ENCODE data around the gene USP7. TPM values are rescaled to one million over a fixed set of nuclear protein-coding genes. Genes with fewer than 3 reads are reported as not detected.

USP7 gene
- polyA plus RNA-seq, 4 donors = 31.6 to 97.1 (median 36.0) TPM

DNA sequence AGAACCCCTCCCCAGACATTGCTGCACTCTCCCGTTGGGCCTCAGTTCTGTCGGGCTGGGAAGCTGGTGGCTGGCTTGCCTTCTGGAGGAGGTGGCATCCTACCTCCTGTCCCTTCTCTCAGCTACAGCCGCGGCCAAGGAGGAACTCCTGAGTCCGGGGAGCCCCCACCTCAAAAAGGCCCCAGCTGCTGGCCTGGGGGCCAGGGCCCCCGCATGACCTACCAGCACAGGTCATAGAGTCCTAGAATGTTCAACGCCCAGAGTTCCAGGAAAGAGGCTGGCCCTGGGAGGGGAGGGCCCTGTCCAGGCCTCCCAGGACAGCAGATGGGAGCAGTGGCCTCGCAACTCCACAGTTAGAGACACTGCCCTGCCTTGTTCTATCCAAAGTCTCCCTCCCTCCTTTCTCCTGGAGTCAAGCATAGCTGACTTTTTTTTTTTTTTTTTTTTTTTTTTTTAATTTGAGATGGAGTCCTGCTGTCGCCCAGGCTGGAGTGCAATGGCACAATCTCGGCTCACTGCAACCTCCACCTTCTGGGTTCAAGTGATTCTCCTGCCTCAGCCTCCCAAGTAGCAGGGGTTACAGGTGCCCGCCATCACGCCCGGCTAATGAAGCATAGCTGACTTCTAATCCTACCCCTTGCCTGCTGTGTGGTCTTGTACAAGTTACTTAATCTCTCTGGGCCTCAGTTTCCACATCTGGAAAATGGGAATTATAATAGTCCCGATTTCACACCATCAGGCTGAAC lies 102.0 kb downstream of the USP7 start:
- DNase-seq = peak in 1 of 2 donors; percentile 42
- Histone ChIP-seq H3K4me3 (ENCODE audit: low read depth in 1 of 3, low read length in 3 of 3) (no peak overlapping the region), H3K27ac (ENCODE audit: low read depth in 1 of 3, low read length in 2 of 3) (peak overlapping the region in 1 of 3 donors; percentile 25), H3K27me3 (ENCODE audit: control insufficient read depth in 3 of 3, insufficient read depth in 3 of 3, low read length in 3 of 3) (no peaks in the 10 kb centered on the region), H3K9me3 (ENCODE audit: control insufficient read depth in 2 of 2, insufficient read depth in 1 of 2, low read depth in 1 of 2, low read length in 1 of 2) (no peaks in the 10 kb centered on the region), H3K4me1 (ENCODE audit: control insufficient read depth in 3 of 3, insufficient read depth in 2 of 3, low read depth in 1 of 3, low read length in 2 of 3) (peaks cover 3 to 54% (median 9%) of the 10 kb centered on the region in 3 donors), H3K36me3 (ENCODE audit: control insufficient read depth in 3 of 3, insufficient read depth in 2 of 3, low read depth in 1 of 3, low read length in 3 of 3) (peaks cover 4 to 64% (median 4%) of the 10 kb centered on the region in 3 donors)
- FAIRE-seq = no peak
- 72 to 77% (median 73%) methylated on average over 14 of the region's 14 CpGs for WGBS, 3 donors

DNA sequence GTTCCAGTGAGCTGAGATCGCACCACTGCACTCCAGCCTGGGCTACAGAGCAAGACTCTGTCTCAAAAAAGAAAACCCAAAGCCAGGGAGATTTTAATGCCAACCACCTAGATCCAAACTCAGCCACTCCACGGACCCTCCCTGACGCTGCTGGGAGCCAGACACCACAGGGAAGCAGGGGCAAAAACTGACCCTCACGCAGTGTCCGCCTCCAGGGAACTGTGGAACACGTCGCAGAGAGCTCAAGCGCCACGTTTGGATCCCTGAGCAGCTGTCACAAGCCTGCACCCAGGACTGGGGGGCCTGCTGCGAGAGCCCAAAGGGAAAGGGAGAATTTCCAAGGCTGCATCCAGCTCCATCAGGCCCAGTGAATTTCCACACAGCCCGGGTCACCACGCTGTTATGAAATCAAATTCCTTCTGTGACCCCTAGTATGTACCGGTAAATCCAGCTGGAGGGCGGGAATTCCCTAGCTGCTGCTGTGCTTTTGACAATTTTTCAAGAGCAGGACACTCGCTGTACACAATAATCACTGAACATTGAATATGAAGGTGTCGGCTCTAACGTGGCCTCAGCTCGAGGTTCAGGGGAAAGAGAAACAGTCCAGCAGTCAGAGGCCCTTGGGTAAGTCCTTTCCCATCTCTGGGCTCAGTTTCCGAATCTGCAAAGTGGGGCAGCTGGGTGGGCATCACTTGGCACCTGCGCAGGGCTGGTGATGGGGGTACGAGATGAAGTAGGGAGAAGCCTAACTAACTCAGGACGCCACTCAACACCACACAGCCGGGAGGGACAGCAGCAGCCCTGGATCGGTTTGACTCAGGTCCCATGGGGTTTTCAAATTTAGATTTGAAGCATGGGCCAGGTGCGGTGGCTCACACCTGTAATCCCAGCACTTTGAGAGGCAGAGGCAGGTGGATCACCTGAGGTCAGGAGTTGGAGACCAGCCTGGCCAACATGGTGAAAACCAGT lies 103.5 kb downstream of the USP7 start:
- peak overlapping the region in 1 of 3 donors; percentile 14 for H3K27ac ChIP-seq (ENCODE audit: low read depth in 1 of 3, low read length in 2 of 3)
- FAIRE-seq = no peak
- WGBS, 3 donors = 66 to 73% (median 69%) methylated on average over 25 of the region's 25 CpGs

DNA sequence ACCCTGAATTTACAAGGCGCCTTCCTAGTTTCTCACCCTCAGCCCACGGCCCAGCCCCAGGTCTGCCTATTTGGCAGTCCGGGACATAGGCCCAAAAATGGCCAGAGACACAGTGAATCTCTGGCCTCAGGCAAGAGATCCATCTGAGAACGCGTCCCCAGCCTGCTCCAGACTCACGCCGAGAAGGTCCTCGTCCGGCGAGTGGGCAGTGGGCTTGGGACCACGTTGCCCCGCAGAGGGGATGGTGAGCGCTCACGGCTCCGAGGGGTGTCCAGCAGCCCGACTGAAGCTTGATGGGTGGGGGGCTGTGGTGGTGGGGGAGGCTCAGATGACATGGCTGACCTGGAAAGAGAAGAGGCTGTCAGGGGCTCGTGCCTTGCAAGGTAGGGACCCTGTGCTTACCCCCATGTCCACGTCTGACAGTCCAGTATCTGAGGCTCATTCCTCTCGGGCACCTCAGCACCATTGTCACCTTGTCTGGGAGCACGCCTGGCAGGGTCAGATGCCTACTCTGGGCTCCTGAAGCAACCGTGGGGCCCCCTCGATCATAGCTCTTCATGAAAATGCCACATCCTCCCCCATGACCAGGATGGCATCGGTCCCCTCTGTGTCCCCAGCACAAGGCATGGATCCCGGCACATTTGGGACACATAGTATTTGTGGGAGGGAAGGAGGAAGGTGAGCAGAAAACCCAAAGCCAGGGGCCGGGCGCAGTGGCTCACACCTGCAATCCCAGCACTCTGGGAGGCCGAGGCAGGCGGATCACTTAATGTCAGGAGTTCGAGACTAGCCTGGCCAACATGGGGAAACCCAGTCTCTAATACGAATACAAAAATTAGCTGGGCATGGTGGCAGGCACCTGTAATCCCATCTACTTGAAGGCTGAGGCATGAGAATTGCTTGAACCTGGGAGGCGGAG lies 104.5 kb downstream of the USP7 start:
- WGBS, 3 donors = 87 to 91% (median 91%) methylated on average over 31 of the region's 31 CpGs
- no peaks in the 10 kb centered on the region for H3K27me3 ChIP-seq (ENCODE audit: control insufficient read depth in 3 of 3, insufficient read depth in 3 of 3, low read length in 3 of 3)
- no peak overlapping the region for H3K27ac ChIP-seq (ENCODE audit: low read depth in 1 of 3, low read length in 2 of 3)
- H3K9me3 ChIP-seq (ENCODE audit: control insufficient read depth in 2 of 2, insufficient read depth in 1 of 2, low read depth in 1 of 2, low read length in 1 of 2) = peaks cover 0 to 2% of the 10 kb centered on the region in 2 donors
- H3K4me1 ChIP-seq (ENCODE audit: control insufficient read depth in 3 of 3, insufficient read depth in 2 of 3, low read depth in 1 of 3, low read length in 2 of 3) = peaks cover 0 to 31% (median 5%) of the 10 kb centered on the region in 3 donors
- H3K36me3 ChIP-seq (ENCODE audit: control insufficient read depth in 3 of 3, insufficient read depth in 2 of 3, low read depth in 1 of 3, low read length in 3 of 3) = peaks cover 9 to 84% (median 12%) of the 10 kb centered on the region in 3 donors
- DNase-seq = no peak
- no peak overlapping the region for H3K4me3 ChIP-seq (ENCODE audit: low read depth in 1 of 3, low read length in 3 of 3)
- FAIRE-seq = no peak

More for the DNA sequence above, 103.5 kb downstream of the USP7 start:
- H3K4me1 ChIP-seq (ENCODE audit: control insufficient read depth in 3 of 3, insufficient read depth in 2 of 3, low read depth in 1 of 3, low read length in 2 of 3) = peaks cover 0 to 41% (median 5%) of the 10 kb centered on the region in 3 donors
- H3K9me3 ChIP-seq (ENCODE audit: control insufficient read depth in 2 of 2, insufficient read depth in 1 of 2, low read depth in 1 of 2, low read length in 1 of 2) = peaks cover 0 to 2% of the 10 kb centered on the region in 2 donors
- H3K4me3 ChIP-seq (ENCODE audit: low read depth in 1 of 3, low read length in 3 of 3) = no peak overlapping the region
- no peaks in the 10 kb centered on the region for H3K27me3 ChIP-seq (ENCODE audit: control insufficient read depth in 3 of 3, insufficient read depth in 3 of 3, low read length in 3 of 3)
- DNase-seq = no peak
- peaks cover 5 to 75% (median 9%) of the 10 kb centered on the region in 3 donors for H3K36me3 ChIP-seq (ENCODE audit: control insufficient read depth in 3 of 3, insufficient read depth in 2 of 3, low read depth in 1 of 3, low read length in 3 of 3)

DNA sequence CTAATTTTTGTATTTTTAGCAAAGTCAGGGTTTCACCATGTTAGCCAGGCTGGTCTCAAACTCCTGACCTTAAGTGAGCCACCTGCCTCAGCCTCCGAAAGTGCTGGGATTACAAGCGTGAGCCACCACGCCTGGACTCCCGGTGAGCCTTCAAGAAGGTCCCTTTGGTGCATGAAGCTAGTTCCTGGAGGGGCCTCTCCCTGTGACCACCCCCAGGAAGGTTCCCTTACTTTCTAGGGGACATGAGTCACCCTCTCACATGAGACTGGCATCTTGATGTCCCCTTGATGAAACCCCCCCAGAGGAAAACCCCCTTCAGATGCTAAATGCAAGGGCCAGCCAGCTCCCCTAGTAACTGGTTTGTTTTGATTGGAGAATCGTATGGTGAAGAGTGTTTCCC lies 107.7 kb downstream of the USP7 start:
- no peak overlapping the region for H3K27ac ChIP-seq (ENCODE audit: low read depth in 1 of 3, low read length in 2 of 3)
- DNase-seq = no peak

DNA sequence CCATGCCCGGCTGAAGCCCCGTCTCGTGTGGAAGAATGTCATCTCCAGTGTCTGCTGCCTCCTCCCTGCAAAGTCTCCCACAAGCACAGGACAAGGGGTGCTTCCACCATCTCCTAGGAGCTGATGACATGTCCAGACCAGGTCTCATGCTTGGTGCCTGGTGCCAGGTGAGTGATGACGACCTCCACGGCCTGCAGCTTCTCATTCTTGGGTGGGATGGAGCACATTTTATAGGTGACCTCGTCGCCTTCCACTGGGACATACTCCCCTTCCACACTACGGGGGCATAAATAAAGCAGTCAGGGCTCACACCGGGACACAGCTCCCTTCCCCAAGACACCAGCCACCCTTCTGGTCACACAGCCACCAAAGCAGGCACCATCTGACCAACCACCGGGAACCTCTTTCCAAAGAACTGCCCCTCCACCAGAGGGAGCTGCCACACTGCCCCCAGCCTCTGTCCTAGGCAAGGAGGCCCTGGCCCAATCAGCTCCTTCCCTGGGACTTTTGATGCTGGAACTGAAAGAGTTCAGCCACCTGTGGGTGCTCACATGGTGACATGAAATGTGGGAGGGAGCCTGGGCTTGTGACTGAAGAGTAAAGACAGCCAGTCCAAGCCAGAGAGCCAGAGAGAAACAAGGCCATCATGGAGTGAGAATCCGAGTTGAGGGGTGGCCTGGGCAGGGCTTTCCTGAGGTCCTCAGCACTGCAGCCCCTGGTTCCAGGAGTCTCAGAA lies 108.5 kb downstream of the USP7 start:
- peaks cover 0 to 2% of the 10 kb centered on the region in 2 donors for H3K9me3 ChIP-seq (ENCODE audit: control insufficient read depth in 2 of 2, insufficient read depth in 1 of 2, low read depth in 1 of 2, low read length in 1 of 2)
- H3K27me3 ChIP-seq (ENCODE audit: control insufficient read depth in 3 of 3, insufficient read depth in 3 of 3, low read length in 3 of 3) = no peaks in the 10 kb centered on the region
- H3K4me1 ChIP-seq (ENCODE audit: control insufficient read depth in 3 of 3, insufficient read depth in 2 of 3, low read depth in 1 of 3, low read length in 2 of 3) = no peaks in the 10 kb centered on the region
- H3K27ac ChIP-seq (ENCODE audit: low read depth in 1 of 3, low read length in 2 of 3) = no peak overlapping the region
- FAIRE-seq (no peak), DNase-seq (no peak)
- WGBS, 3 donors = 91 to 94% (median 93%) methylated on average over 11 of the region's 11 CpGs
- peaks cover 12 to 89% (median 16%) of the 10 kb centered on the region in 3 donors for H3K36me3 ChIP-seq (ENCODE audit: control insufficient read depth in 3 of 3, insufficient read depth in 2 of 3, low read depth in 1 of 3, low read length in 3 of 3)
- H3K4me3 ChIP-seq (ENCODE audit: low read depth in 1 of 3, low read length in 3 of 3) = no peak overlapping the region

More for the DNA sequence above, 107.7 kb downstream of the USP7 start:
- Histone ChIP-seq H3K27me3 (ENCODE audit: control insufficient read depth in 3 of 3, insufficient read depth in 3 of 3, low read length in 3 of 3) (no peaks in the 10 kb centered on the region), H3K9me3 (ENCODE audit: control insufficient read depth in 2 of 2, insufficient read depth in 1 of 2, low read depth in 1 of 2, low read length in 1 of 2) (peaks cover 0 to 2% of the 10 kb centered on the region in 2 donors), H3K4me1 (ENCODE audit: control insufficient read depth in 3 of 3, insufficient read depth in 2 of 3, low read depth in 1 of 3, low read length in 2 of 3) (no peaks in the 10 kb centered on the region), H3K4me3 (ENCODE audit: low read depth in 1 of 3, low read length in 3 of 3) (no peak overlapping the region), H3K36me3 (ENCODE audit: control insufficient read depth in 3 of 3, insufficient read depth in 2 of 3, low read depth in 1 of 3, low read length in 3 of 3) (peaks cover 12 to 88% (median 16%) of the 10 kb centered on the region in 3 donors)
- 53 to 72% (median 65%) methylated on average over 5 of the region's 5 CpGs for WGBS, 3 donors
- FAIRE-seq = no peak

DNA sequence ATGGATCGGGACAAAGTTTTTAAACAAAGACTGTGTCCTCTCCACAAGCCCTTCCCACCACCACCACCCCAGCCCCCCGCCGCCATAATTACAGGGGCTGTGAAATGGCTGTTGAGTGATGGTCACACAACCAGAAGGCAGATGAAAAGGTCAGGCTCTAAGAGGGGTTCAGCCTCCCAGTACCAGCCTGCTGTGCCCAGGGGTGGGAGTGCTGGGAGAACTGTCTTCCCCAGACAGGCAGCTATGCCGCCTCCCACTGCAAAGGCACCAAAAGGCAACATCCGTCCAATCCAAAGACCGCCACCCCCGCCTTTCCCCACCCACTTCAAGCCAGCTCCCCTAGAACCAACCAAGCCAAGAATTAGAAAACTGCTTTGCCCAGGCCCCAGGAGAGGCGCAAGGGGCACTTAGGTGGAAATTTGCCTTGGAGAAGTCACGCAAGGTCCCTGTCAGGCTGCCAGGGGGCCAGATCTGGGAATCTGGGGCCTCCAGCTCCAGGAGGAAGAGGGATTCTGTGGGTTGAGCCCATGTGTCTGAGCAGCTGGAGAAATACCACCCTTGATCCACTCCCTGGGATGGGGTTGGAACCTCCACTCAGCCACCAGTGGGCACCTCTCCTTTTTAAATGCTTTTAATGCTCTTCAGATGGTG lies 109.3 kb downstream of the USP7 start:
- FAIRE-seq = no peak
- Histone ChIP-seq H3K4me3 (ENCODE audit: low read depth in 1 of 3, low read length in 3 of 3) (no peak overlapping the region), H3K27me3 (ENCODE audit: control insufficient read depth in 3 of 3, insufficient read depth in 3 of 3, low read length in 3 of 3) (no peaks in the 10 kb centered on the region), H3K27ac (ENCODE audit: low read depth in 1 of 3, low read length in 2 of 3) (no peak overlapping the region), H3K4me1 (ENCODE audit: control insufficient read depth in 3 of 3, insufficient read depth in 2 of 3, low read depth in 1 of 3, low read length in 2 of 3) (no peaks in the 10 kb centered on the region), H3K9me3 (ENCODE audit: control insufficient read depth in 2 of 2, insufficient read depth in 1 of 2, low read depth in 1 of 2, low read length in 1 of 2) (peaks cover 0 to 2% of the 10 kb centered on the region in 2 donors), H3K36me3 (ENCODE audit: control insufficient read depth in 3 of 3, insufficient read depth in 2 of 3, low read depth in 1 of 3, low read length in 3 of 3) (peaks cover 14 to 88% (median 16%) of the 10 kb centered on the region in 3 donors)
- DNase-seq = no peak
- WGBS, 3 donors = 91 to 96% (median 93%) methylated on average over 9 of the region's 9 CpGs

DNA sequence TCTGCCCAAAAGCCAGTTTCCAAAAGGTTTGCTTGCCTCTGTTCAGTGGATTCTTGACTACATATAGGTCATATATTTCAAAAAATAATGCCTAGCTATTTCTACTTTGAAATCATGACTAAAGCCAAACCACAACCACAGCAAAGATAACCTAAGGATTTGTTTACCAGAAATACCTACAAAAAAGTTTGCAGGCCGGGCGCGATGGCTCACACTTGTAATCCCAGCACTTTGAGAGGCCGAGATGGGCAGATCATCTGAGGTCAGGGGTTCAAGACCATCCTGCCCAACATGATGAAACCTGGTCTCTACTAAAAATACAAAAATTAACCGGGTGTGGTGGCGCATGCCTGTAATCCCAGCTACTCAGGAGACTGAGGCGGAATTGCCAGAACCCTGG lies 110.1 kb downstream of the USP7 start:
- WGBS, 3 donors = 83 to 89% (median 88%) methylated on average over 7 of the region's 7 CpGs

More for the DNA sequence above, 110.1 kb downstream of the USP7 start:
- Histone ChIP-seq H3K36me3 (ENCODE audit: control insufficient read depth in 3 of 3, insufficient read depth in 2 of 3, low read depth in 1 of 3, low read length in 3 of 3) (peaks cover 17 to 88% (median 17%) of the 10 kb centered on the region in 3 donors), H3K27me3 (ENCODE audit: control insufficient read depth in 3 of 3, insufficient read depth in 3 of 3, low read length in 3 of 3) (no peaks in the 10 kb centered on the region), H3K4me3 (ENCODE audit: low read depth in 1 of 3, low read length in 3 of 3) (no peak overlapping the region), H3K4me1 (ENCODE audit: control insufficient read depth in 3 of 3, insufficient read depth in 2 of 3, low read depth in 1 of 3, low read length in 2 of 3) (no peaks in the 10 kb centered on the region), H3K27ac (ENCODE audit: low read depth in 1 of 3, low read length in 2 of 3) (no peak overlapping the region), H3K9me3 (ENCODE audit: control insufficient read depth in 2 of 2, insufficient read depth in 1 of 2, low read depth in 1 of 2, low read length in 1 of 2) (peaks cover 0 to 2% of the 10 kb centered on the region in 2 donors)
- DNase-seq (no peak), FAIRE-seq (no peak)

Data from small intestine (tissue), 7 donors.